Colonic mucosa (tissue), 4 donors: Measurements from ENCODE around the gene AGPAT3. TPM values are rescaled to one million over a fixed set of nuclear protein-coding genes. Genes with fewer than 3 reads are reported as not detected.
"Not testable (repeated sequence)": the region's sequence is repeated elsewhere in the genome, so short reads cannot be mapped to it uniquely, and the experiment has no call there.

Experiments used
- DNase-seq: peaks from one replicate; pipeline ENCODE4 v3.0.0-alpha.2; 2020
- H3K27ac ChIP-seq: fragments of 200-600 bp; one replicate; pipeline ENCODE4 v1.8.0; 2021
- H3K27me3 ChIP-seq: fragments of 200-600 bp; one replicate; pipeline ENCODE4 v1.8.0; 2021
- H3K36me3 ChIP-seq: fragments of 200-600 bp; one replicate; pipeline ENCODE4 v1.8.0; 2021
- H3K4me1 ChIP-seq: fragments of 200-600 bp; one replicate; pipeline ENCODE4 v1.8.0; 2021; ENCODE audit warnings: mild to moderate bottlenecking
- H3K4me3 ChIP-seq: fragments of 200-600 bp; one replicate; pipeline ENCODE4 v1.8.0; 2021
- H3K9ac ChIP-seq, 2 donors: one replicate each; pipeline ENCODE4 v1.7.0; 2013; ENCODE audit warnings: control low read depth in 2 of 2, low read depth in 2 of 2, low read length in 2 of 2
- H3K9me3 ChIP-seq: fragments of 200-600 bp; one replicate; pipeline ENCODE4 v1.8.0; 2021
- intact Hi-C: fragments of 100-400 bp; cut with DNase I; formaldehyde crosslinking; loops from one replicate; pipeline ENCODE4 v1.14.1; 2022
- total RNA-seq, 2 donors: library from RNA; stranded (reverse); fragmentation: NEBNext Ultra II Directional in 1 of 2; extraction: Animal tissue kit (Norgen Biotek cat#: 25700) in 1 of 2; gene quantifications; one replicate each; pipeline ENCODE4 v1.2.1, GENCODE V29; 2021
- TF ChIP-seq, protein P1 (sequence below): fragments of 200-600 bp; IDR thresholded peaks from one replicate; pipeline ENCODE4 v1.8.0; 2022; ENCODE audit warnings: antibody characterized with exemption, mild to moderate bottlenecking
- donor health status: healthy.
- donor health status: DM: no; HTN: no; CAD: no.
- donor health status: DM: no; HTN: no; CAD: no.

The AGPAT3 gene
- total RNA-seq, 2 donors from 2014 or later = 82.2 to 101 TPM

DNA sequence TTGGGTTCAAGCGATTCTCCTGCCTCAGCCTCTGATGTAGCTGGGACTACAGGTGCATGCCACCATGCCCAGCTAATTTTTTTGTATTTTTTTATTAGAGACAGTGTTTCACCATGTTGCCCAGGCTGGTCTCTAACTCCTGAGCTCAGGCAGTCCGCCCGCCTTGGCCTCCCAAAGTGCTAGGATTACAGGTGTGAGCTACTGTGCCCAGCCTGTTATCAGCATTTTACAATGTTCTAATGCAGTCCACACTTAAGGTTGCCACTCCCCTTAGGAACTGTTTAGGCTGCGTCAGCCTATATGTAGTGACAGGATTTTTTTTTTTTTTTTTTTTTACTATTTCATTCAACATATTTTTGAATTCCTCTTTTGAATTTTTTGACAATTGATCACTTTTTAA lies 30.2 kb downstream of the AGPAT3 start:
- Histone ChIP-seq H3K4me1 (no peaks in the 10 kb centered on the region), H3K4me3 (no peak overlapping the region), H3K9me3 (no peaks in the 10 kb centered on the region), H3K27ac (no peak overlapping the region), H3K9ac (no peak overlapping the region), H3K36me3 (no peaks in the 10 kb centered on the region), H3K27me3 (no peaks in the 10 kb centered on the region)
- intact Hi-C loops = no loop called here
- DNase-seq = no peak
- TF ChIP-seq, protein P1, sequence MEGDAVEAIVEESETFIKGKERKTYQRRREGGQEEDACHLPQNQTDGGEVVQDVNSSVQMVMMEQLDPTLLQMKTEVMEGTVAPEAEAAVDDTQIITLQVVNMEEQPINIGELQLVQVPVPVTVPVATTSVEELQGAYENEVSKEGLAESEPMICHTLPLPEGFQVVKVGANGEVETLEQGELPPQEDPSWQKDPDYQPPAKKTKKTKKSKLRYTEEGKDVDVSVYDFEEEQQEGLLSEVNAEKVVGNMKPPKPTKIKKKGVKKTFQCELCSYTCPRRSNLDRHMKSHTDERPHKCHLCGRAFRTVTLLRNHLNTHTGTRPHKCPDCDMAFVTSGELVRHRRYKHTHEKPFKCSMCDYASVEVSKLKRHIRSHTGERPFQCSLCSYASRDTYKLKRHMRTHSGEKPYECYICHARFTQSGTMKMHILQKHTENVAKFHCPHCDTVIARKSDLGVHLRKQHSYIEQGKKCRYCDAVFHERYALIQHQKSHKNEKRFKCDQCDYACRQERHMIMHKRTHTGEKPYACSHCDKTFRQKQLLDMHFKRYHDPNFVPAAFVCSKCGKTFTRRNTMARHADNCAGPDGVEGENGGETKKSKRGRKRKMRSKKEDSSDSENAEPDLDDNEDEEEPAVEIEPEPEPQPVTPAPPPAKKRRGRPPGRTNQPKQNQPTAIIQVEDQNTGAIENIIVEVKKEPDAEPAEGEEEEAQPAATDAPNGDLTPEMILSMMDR = no peak

GRCh38 chr21:43896696-43897299 lies 31.8 kb downstream of the AGPAT3 start:
- H3K9ac ChIP-seq, H3K27me3 ChIP-seq, H3K27ac ChIP-seq, H3K4me3 ChIP-seq, H3K9me3 ChIP-seq, H3K36me3 ChIP-seq, H3K4me1 ChIP-seq, intact Hi-C loops, DNase-seq: not testable (repeated sequence)

DNA sequence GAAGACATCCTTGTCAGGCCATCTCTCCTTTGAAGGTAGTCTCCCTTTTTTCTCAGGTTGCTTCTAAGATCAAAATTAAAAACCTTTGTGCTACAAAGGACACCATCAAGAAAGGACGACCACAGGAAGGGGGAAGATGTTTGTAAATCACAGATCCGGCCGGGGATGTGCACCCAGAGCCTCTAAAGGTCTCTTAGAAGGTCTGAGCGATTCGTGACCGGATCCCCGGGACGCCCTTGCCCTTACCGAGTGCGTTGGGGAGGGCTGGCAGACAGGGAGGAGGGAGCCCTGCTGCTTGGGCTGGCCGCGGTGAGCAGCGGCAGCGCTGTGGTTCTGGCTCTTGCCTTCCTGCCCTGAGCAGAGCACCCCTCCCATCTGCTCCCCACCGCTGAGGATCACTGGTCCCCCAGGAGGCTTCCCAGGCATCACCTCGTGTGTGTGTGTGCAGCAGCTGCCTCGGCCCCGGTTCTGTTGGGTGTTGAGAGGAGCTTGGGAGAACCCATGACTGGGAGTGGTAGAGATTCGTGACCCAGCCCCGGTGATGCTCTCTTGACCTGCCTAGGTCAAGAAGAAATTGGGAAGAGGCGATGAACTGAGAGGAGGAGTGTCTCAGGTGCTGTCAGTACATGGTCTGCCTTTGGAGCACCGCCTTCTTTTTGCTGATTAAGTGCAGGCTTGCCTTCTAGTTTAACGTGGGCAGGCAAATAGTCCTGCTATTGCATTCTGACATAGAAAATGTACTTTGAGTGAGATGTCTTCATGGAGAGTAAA lies 34.5 kb downstream of the AGPAT3 start:
- TF ChIP-seq, protein P1 = no peak
- intact Hi-C loops = no loop called here
- Histone ChIP-seq H3K9me3 (no peaks in the 10 kb centered on the region), H3K27me3 (no peaks in the 10 kb centered on the region), H3K4me1 (peaks cover 6% of the 10 kb centered on the region), H3K4me3 (no peak overlapping the region), H3K36me3 (no peaks in the 10 kb centered on the region), H3K27ac (no peak overlapping the region), H3K9ac (no peak overlapping the region)
- DNase-seq = no peak

DNA sequence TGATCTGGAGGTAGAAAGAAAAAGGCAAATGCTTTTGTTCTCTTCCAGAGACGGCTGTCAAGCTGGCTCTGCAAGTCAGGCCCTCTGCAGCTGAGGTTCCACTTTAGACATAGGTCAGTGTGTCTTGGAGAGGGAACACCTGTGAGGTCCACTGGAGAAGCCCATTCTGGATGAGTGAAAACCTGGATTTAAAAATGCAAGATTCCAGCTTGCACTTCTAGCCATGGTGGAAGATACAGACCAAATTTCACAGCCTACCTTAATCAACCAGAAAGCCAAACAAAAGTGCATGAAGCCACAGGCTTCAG lies 35.0 kb downstream of the AGPAT3 start:
- no peak overlapping the region for H3K27ac ChIP-seq
- intact Hi-C loops = no loop called here
- H3K4me1 ChIP-seq = peaks cover 6% of the 10 kb centered on the region
- no peak for DNase-seq
- H3K9me3 ChIP-seq = no peaks in the 10 kb centered on the region
- H3K36me3 ChIP-seq = no peaks in the 10 kb centered on the region
- TF ChIP-seq, protein P1 = no peak
- no peak overlapping the region for H3K9ac ChIP-seq
- no peaks in the 10 kb centered on the region for H3K27me3 ChIP-seq
- H3K4me3 ChIP-seq = no peak overlapping the region

DNA sequence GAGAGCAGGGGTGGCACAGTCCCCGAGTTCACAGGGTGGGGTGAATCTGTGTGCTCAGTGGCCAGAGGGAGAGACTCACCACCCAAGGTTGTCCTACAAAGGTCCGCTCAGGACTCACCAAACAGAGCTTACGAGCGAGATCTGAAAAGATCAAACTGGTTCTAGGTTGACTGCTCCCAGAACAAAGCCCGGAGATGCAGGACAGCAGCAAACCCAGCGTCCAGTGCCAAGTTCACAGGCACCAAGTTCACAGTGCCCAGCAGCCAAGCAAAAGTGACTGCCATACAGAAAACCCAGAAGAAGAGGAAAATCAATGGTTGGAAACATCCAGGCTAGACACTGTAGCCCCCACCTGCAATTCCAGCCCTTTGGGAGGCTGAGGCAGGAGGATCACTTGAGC lies 35.7 kb downstream of the AGPAT3 start:
- TF ChIP-seq, protein P1 = no peak
- DNase-seq = no peak
- intact Hi-C loops = no loop called here

DNA sequence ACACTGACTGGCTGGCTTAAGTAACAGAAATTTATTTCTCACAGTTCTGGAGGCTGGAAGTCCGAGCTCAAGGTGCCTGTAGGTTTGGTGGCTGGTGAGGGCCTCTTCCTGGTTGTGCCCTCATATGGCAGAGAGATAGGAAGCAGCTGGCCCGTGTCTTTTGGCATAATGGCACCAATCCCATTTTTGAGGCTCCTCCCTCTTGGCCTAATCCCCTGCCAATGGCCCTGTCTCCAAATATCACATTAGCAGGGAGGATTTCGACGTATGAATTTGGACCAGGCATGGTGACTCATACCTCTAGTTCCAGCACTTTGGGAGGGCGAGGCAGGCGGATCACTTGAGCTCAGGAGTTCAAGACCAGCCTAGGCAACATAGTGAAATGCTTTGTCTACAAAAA lies 37.4 kb downstream of the AGPAT3 start:
- Histone ChIP-seq H3K36me3 (no peaks in the 10 kb centered on the region), H3K27me3 (no peaks in the 10 kb centered on the region)
- no peak for DNase-seq

More for the DNA sequence above, 35.7 kb downstream of the AGPAT3 start:
- H3K9me3 ChIP-seq = no peaks in the 10 kb centered on the region
- no peak overlapping the region for H3K27ac ChIP-seq
- H3K9ac ChIP-seq = no peak overlapping the region
- H3K36me3 ChIP-seq = no peaks in the 10 kb centered on the region
- H3K4me1 ChIP-seq = peaks cover 6% of the 10 kb centered on the region
- no peak overlapping the region for H3K4me3 ChIP-seq
- H3K27me3 ChIP-seq = no peaks in the 10 kb centered on the region

More for the DNA sequence above, 37.4 kb downstream of the AGPAT3 start:
- intact Hi-C loops = no loop called here
- H3K9ac ChIP-seq = no peak overlapping the region
- H3K27ac ChIP-seq = no peak overlapping the region
- H3K4me1 ChIP-seq = peaks cover 6% of the 10 kb centered on the region
- H3K9me3 ChIP-seq = no peaks in the 10 kb centered on the region
- H3K4me3 ChIP-seq = no peak overlapping the region
- TF ChIP-seq, protein P1 = no peak
